ENCODE results near the gene MBD5.
A peak's percentile ranks its signal among the peaks of the same experiment; 100 is the strongest.
"Not testable (repeated sequence)": the region's sequence is repeated elsewhere in the genome, so short reads cannot be mapped to it uniquely, and the experiment has no call there.

Gene MBD5

GRCh38 chr2:148021059-148021861 lies at the start of gene MBD5:
TSS of gene MBD5 (plus strand) at chr2:148021091.
- H3K27ac Mint-ChIP-seq, result peak within 1 kb of the TSS; percentile 95
- peak within 1 kb of the TSS; percentile 100 for H3K4me3 Mint-ChIP-seq
- H3K27me3 Mint-ChIP-seq, result no peaks in the 10 kb centered on the region
- H3K36me3 Mint-ChIP-seq, result peaks cover 2% of the 10 kb centered on the region
- peaks cover 61% of the 10 kb centered on the region for H3K4me1 Mint-ChIP-seq (ENCODE audit: low read depth)
- no peaks in the 10 kb centered on the region for H3K9me3 Mint-ChIP-seq (ENCODE audit: low read depth)

- H3K36me3 Mint-ChIP-seq, result peaks cover 31% of the 10 kb centered on the region
- no peaks in the 10 kb centered on the region for H3K27me3 Mint-ChIP-seq
- peaks cover 14% of the 10 kb centered on the region for H3K4me1 Mint-ChIP-seq (ENCODE audit: low read depth)
- H3K4me3 Mint-ChIP-seq, result no peak overlapping the region
- H3K9me3 Mint-ChIP-seq (ENCODE audit: low read depth), result peaks cover 8% of the 10 kb centered on the region
- H3K27ac Mint-ChIP-seq, result no peak overlapping the region
These were observed 44.8 kb upstream of the MBD5 start for GRCh38 chr2:147976102-147976501.

GRCh38 chr2:147977679-147978078 lies 43.2 kb upstream of the MBD5 start:
- Mint-ChIP-seq H3K27me3 (no peaks in the 10 kb centered on the region), H3K9me3 (ENCODE audit: low read depth) (peaks cover 8% of the 10 kb centered on the region), H3K4me1 (ENCODE audit: low read depth) (peaks cover 23% of the 10 kb centered on the region), H3K4me3 (no peak overlapping the region), H3K27ac (no peak overlapping the region), H3K36me3 (peaks cover 30% of the 10 kb centered on the region)

DNA sequence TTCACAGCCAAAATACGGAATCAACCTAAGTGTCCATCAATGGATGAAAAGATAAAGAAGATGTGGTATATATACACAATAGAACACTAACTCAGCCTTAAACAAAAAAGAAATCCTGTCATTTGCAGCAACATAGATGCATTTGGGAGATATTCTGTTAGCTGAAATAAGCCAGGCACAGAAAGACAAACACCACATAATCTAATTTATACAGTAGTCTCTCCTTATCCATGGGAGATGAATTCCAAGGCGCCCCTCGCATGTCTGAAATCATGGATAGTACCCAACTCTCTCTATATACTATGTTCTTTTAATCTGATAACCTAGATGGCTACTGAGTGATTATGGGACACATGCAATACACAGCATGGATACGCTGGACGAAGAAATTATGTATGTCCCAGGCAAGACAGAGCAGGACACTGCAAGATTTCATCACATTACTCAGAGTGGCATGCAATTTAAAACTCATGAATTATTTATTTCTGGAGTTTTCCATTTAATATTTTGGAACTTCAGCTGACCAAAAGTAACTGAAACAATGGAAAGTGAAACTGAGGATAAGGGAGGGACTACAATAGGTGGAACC lies 39.9 kb upstream of the MBD5 start:
- Mint-ChIP-seq H3K27me3 (no peaks in the 10 kb centered on the region), H3K27ac (no peak overlapping the region), H3K4me1 (ENCODE audit: low read depth) (peaks cover 43% of the 10 kb centered on the region), H3K9me3 (ENCODE audit: low read depth) (peaks cover 8% of the 10 kb centered on the region), H3K4me3 (no peak overlapping the region), H3K36me3 (peaks cover 27% of the 10 kb centered on the region)

DNA sequence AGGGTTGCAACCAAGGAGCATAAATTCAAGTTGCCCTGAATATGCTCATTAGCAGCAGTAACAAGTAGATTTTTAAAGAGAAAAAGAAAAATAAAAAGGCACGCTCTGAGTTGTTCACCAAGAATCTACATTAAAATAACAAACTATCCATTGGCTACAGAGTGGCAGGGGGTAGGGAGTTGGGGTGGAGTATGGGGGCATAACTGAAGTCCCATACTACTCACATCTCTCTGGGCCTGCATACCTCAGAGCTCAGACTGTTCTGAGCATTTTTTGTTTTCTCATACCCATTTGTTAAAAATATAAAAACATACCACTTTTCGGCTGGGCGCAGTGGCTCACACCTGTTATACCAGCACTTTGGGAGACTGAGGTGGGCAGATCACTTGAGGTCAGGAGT lies 31.8 kb upstream of the MBD5 start:
- peaks cover 1% of the 10 kb centered on the region for H3K36me3 Mint-ChIP-seq
- peaks cover 26% of the 10 kb centered on the region for H3K4me1 Mint-ChIP-seq (ENCODE audit: low read depth)
- H3K27ac Mint-ChIP-seq, result no peak overlapping the region
- no peaks in the 10 kb centered on the region for H3K9me3 Mint-ChIP-seq (ENCODE audit: low read depth)
- no peak overlapping the region for H3K4me3 Mint-ChIP-seq
- H3K27me3 Mint-ChIP-seq, result no peaks in the 10 kb centered on the region

GRCh38 chr2:147989809-147990403 lies 31.0 kb upstream of the MBD5 start:
- Mint-ChIP-seq H3K27me3 (no peaks in the 10 kb centered on the region), H3K9me3 (ENCODE audit: low read depth) (no peaks in the 10 kb centered on the region), H3K4me3 (no peak overlapping the region), H3K27ac (peak overlapping the region; percentile 50), H3K4me1 (ENCODE audit: low read depth) (peaks cover 24% of the 10 kb centered on the region), H3K36me3 (peaks cover 5% of the 10 kb centered on the region)

- Mint-ChIP-seq H3K36me3 (peaks cover 19% of the 10 kb centered on the region), H3K4me1 (ENCODE audit: low read depth) (peaks cover 34% of the 10 kb centered on the region)
- not testable (repeated sequence) for H3K4me3 Mint-ChIP-seq; H3K27me3 Mint-ChIP-seq; H3K27ac Mint-ChIP-seq; H3K9me3 Mint-ChIP-seq (ENCODE audit: low read depth)
These were observed 25.9 kb upstream of the MBD5 start for GRCh38 chr2:147994965-147995364.

GRCh38 chr2:147996828-147997227 lies 24.1 kb upstream of the MBD5 start:
- Mint-ChIP-seq H3K9me3 (ENCODE audit: low read depth) (no peaks in the 10 kb centered on the region), H3K4me1 (ENCODE audit: low read depth) (peaks cover 44% of the 10 kb centered on the region), H3K36me3 (peaks cover 23% of the 10 kb centered on the region), H3K27ac (no peak overlapping the region), H3K4me3 (no peak overlapping the region), H3K27me3 (no peaks in the 10 kb centered on the region)

DNA sequence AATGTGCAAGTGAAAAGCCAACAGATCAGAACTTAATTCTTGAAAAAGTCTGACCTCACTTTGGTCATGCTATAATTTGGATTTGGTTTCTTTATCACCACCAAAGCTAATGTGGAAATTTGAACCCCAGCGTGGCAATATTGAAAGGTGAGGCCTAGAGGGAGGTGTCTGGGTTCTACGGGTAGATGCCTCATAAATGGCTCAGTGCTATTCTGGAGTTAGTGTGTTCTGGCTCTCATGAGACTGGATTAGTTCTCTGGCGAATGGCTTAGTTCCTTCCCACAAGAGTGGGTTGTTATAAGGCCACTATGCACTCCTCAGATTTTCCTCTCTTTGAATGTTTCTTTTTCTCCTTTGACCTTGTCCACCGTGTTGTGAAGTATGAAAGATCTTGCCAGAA lies 22.7 kb upstream of the MBD5 start:
- Mint-ChIP-seq H3K36me3 (peaks cover 31% of the 10 kb centered on the region), H3K4me1 (ENCODE audit: low read depth) (peaks cover 49% of the 10 kb centered on the region), H3K4me3 (no peak overlapping the region), H3K27me3 (no peaks in the 10 kb centered on the region), H3K9me3 (ENCODE audit: low read depth) (peaks cover 9% of the 10 kb centered on the region), H3K27ac (no peak overlapping the region)

GRCh38 chr2:147999126-147999525 lies 21.8 kb upstream of the MBD5 start:
- Mint-ChIP-seq H3K9me3 (ENCODE audit: low read depth) (peaks cover 16% of the 10 kb centered on the region), H3K27me3 (no peaks in the 10 kb centered on the region), H3K36me3 (peaks cover 36% of the 10 kb centered on the region), H3K4me3 (no peak overlapping the region), H3K27ac (peak overlapping the region; percentile 67), H3K4me1 (ENCODE audit: low read depth) (peaks cover 52% of the 10 kb centered on the region)

GRCh38 chr2:148000095-148000494 lies 20.8 kb upstream of the MBD5 start:
- Mint-ChIP-seq H3K36me3 (peaks cover 34% of the 10 kb centered on the region), H3K27me3 (no peaks in the 10 kb centered on the region), H3K4me3 (no peak overlapping the region), H3K27ac (no peak overlapping the region), H3K4me1 (ENCODE audit: low read depth) (peaks cover 54% of the 10 kb centered on the region), H3K9me3 (ENCODE audit: low read depth) (peaks cover 16% of the 10 kb centered on the region)

DNA sequence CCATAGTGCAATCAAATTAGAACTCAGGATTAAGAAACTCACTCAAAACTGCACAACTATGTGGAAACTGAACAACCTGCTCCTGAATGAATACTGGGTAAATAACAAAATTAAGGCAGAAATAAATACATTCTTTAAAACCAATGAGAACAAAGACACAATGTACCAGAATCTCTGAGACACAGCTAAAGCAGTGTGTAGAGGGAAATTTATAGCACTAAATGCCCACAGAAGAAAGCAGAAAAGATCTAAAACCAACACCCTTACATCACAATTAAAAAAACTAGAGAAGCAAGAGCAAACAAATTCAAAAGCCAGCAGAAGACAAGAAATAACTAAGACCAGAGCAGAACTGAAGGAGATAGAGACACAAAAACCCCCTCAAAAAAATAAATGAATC lies 18.5 kb upstream of the MBD5 start:
- H3K27ac Mint-ChIP-seq, H3K4me3 Mint-ChIP-seq, H3K27me3 Mint-ChIP-seq: not testable (repeated sequence)
- Mint-ChIP-seq H3K4me1 (ENCODE audit: low read depth) (peaks cover 63% of the 10 kb centered on the region), H3K36me3 (peaks cover 29% of the 10 kb centered on the region), H3K9me3 (ENCODE audit: low read depth) (peaks cover 21% of the 10 kb centered on the region)

- H3K36me3 Mint-ChIP-seq, result peaks cover 43% of the 10 kb centered on the region
- no peak overlapping the region for H3K4me3 Mint-ChIP-seq
- H3K27me3 Mint-ChIP-seq, result no peaks in the 10 kb centered on the region
- peaks cover 35% of the 10 kb centered on the region for H3K9me3 Mint-ChIP-seq (ENCODE audit: low read depth)
- no peak overlapping the region for H3K27ac Mint-ChIP-seq
- H3K4me1 Mint-ChIP-seq (ENCODE audit: low read depth), result peaks cover 53% of the 10 kb centered on the region
These were observed 14.5 kb upstream of the MBD5 start for GRCh38 chr2:148006249-148007007.

DNA sequence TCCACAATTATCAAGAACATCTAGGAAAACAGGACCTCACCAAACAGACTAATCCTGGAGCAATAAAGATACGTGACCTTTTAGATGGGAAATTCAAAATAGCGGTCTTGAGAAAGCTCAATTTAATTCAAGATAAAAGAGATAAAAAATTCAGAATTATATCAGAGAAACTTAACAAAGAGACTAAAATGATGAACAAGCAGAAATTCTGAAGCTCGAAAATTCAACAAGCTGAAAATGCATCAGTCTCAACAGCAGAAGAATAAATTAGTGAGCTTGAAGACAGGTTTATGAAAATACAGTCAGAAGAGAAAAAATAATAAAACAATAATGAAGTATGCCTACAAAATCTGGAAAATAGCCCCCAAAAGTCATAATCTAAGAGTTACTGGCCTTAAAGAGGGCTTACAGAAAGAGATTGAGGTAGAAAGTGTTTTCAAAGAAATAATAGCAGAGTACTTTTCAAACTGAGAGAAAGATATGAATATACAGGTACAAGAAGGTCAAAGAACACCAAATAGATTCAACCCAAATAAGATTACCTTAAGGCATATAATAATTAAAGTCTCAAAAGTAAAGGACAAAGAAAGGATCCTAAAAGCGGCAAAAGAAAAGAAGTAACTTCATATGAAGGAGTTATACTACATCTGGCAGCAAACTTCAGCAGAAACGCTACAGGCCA lies 13.5 kb upstream of the MBD5 start:
- no peak overlapping the region for H3K4me3 Mint-ChIP-seq
- no peaks in the 10 kb centered on the region for H3K27me3 Mint-ChIP-seq
- H3K9me3 Mint-ChIP-seq (ENCODE audit: low read depth), result peaks cover 32% of the 10 kb centered on the region
- H3K27ac Mint-ChIP-seq, result no peak overlapping the region
- peaks cover 54% of the 10 kb centered on the region for H3K4me1 Mint-ChIP-seq (ENCODE audit: low read depth)
- H3K36me3 Mint-ChIP-seq, result peaks cover 37% of the 10 kb centered on the region
